GM12873 (cell line): ENCODE measurements around the gene LDLRAD4.

Source experiments
- CTCF ChIP-seq: IDR thresholded peaks from 2 replicates; pipeline ENCODE4 v1.5.1; 2012; ENCODE audit warnings: low read depth, mild to moderate bottlenecking, moderate library complexity, low read length, control low read depth; ENCODE audit not compliant: insufficient read depth; ENCODE audit errors: missing control alignments

LDLRAD4 gene

GRCh38 chr18:13452871-13453680 lies 234.5 kb downstream of the LDLRAD4 start:
- no peak for TF ChIP-seq CTCF

GRCh38 chr18:13453714-13454113 lies 235.2 kb downstream of the LDLRAD4 start:
- no peak for TF ChIP-seq CTCF

DNA sequence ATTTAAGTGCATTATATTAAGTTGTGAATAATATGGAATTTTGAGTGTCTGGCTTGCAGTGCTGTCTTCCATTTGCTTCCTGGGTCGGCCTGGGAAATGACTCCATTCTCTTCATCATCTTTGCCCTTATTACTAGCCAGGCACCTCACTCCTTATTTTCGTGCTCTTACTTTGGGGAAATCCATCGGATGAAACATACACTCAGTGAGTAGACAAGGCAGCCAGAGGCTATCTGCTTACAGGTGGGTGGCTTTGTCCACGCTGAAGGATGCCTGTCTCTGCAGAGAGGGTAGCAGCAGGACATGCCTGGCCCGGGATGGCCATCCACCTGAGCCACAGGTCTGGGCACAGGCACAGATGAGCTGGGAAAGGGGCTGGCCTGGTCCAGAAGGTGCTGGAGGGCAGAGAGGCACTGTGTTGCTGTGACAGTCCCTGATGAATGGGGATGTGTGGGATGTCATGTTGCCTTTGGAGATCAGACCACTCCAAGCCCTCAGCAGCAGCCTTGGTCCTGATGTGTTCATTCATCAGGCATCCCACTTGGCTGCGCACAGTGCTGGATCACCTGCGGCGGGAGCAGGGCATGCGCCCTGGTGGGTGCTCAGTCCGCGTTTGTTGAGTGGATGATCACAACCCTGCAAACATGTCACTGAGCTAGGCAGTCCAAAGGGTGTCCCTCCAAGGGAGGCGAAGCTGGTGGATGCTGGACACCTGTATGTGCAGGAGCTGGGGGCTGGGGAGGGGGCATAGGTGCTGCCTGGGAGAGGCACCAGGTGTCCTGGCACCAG lies 236.0 kb downstream of the LDLRAD4 start:
- TF ChIP-seq CTCF, result no peak

DNA sequence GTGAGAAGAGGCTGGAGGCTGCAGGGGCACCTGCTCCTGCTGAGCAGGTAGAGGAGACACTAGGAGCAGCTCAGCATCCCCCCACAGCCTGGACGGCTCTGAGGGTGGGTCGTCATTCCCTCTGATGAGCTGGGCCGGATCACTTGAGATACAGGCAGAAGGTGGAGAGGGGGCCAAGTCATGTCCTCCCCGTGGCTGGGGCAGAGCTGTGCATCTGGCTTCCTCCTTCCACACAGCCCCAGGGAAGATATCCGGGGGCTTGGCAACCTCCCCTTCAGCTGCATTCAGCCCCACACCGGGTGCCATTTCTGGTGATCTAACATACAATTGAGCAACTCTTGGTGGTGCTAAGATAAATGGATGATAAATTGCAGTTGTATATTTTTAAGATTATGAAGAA lies 236.9 kb downstream of the LDLRAD4 start:
- no peak for TF ChIP-seq CTCF

DNA sequence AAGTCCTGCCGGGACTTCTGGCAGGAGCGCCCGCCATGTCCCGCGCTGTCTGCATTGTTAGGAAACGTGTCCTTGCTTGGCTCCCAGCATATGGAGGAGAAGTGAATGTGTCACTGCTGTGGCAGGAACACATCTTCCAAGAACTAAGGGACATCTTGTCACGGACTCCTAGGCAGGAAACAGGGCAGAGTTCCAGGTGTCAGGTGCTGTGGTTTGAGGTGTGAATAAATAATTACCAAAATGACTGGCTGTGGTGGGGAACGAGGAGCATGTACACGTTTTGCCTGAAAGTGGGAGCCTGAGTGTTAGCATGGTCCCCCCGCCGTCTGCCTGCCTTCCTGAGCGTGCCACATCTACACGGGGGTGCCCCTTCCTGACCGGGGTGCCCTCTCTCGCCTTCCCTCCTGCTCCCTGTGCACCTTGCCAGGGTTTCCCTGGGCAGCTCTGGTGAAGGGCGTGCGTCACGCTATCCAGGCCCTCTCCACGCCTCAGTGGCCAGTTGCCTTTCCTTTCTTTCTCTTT lies 237.5 kb downstream of the LDLRAD4 start:
- TF ChIP-seq CTCF, result no peak

- no peak for TF ChIP-seq CTCF
These were observed 238.2 kb downstream of the LDLRAD4 start for GRCh38 chr18:13456736-13457271.

- no peak for TF ChIP-seq CTCF
These were observed 238.8 kb downstream of the LDLRAD4 start for GRCh38 chr18:13457327-13457726.
